Keratinocyte (primary cell): ENCODE measurements around the gene MYOCOS. TPM values are rescaled to one million over a fixed set of nuclear protein-coding genes. Genes with fewer than 3 reads are reported as not detected.

Experiments
- DNase-seq: peaks from one replicate; pipeline ENCODE4 v3.0.0-alpha.2; 2011; ENCODE audit warnings: low read depth, missing footprints, low spot score
- FAIRE-seq: peaks from 2 replicates; lab custom pipeline; 2011; peaks lifted over from hg19 to GRCh38; lab: Jason Lieb, UNC
- H2AFZ ChIP-seq: 2 replicates; pipeline ENCODE4 v1.6.0; 2012; ENCODE audit warnings: low read length, control low read depth, inconsistent platforms; ENCODE audit not compliant: control insufficient read depth
- H3K27ac ChIP-seq: 2 replicates; pipeline ENCODE4 v1.5.1; 2011; ENCODE audit warnings: low read length; ENCODE audit not compliant: control insufficient read depth, insufficient read depth
- H3K27me3 ChIP-seq: 3 replicates; pipeline ENCODE4 v1.6.0; 2011; ENCODE audit warnings: low read length; ENCODE audit not compliant: control insufficient read depth, insufficient read depth; ENCODE audit errors: extremely low read depth
- H3K36me3 ChIP-seq, 2 experiments: 2 replicates in 1 of 2; 3 replicates in 1 of 2; pipeline ENCODE4 v1.5.1; 2011; ENCODE audit warnings: low read length in 2 of 2, mild to moderate bottlenecking in 1 of 2; ENCODE audit not compliant: control insufficient read depth in 2 of 2, insufficient read depth in 2 of 2; ENCODE audit errors: extremely low read depth in 1 of 2
- H3K4me1 ChIP-seq: 3 replicates; pipeline ENCODE4 v1.5.1; 2011; ENCODE audit warnings: low read length; ENCODE audit not compliant: control insufficient read depth, insufficient read depth; ENCODE audit errors: extremely low read depth
- H3K4me2 ChIP-seq: 3 replicates; pipeline ENCODE4 v1.6.0; 2011; ENCODE audit warnings: low read depth, low read length; ENCODE audit not compliant: control insufficient read depth, insufficient read depth; ENCODE audit errors: extremely low read depth
- H3K4me3 ChIP-seq, 3 experiments: fragments of 200-600 bp in 1 of 3; sonication (generic) in 1 of 3; 2 replicates in 2 of 3; 3 replicates in 1 of 3; pipeline ENCODE4 v1.5.1; 2011 to 2016; ENCODE audit warnings: low read length in 3 of 3, mild to moderate bottlenecking in 3 of 3, control low read depth in 2 of 3, inconsistent platforms in 1 of 3, low read depth in 1 of 3, mixed read lengths in 1 of 3, mixed run types in 1 of 3, moderate library complexity in 1 of 3; ENCODE audit not compliant: control insufficient read depth in 2 of 3, insufficient read depth in 2 of 3; ENCODE audit errors: extremely low read depth in 1 of 3
- H3K79me2 ChIP-seq: 2 replicates; pipeline ENCODE4 v1.6.0; 2012; ENCODE audit warnings: low read length; ENCODE audit not compliant: control insufficient read depth, insufficient read depth
- H3K9ac ChIP-seq: 3 replicates; pipeline ENCODE4 v1.6.0; 2011; ENCODE audit warnings: low read length; ENCODE audit not compliant: control insufficient read depth, insufficient read depth; ENCODE audit errors: extremely low read depth
- H3K9me1 ChIP-seq: 3 replicates; pipeline ENCODE4 v1.6.0; 2011; ENCODE audit warnings: low read length; ENCODE audit not compliant: control insufficient read depth, insufficient read depth; ENCODE audit errors: extremely low read depth
- H3K9me3 ChIP-seq: 2 replicates; pipeline ENCODE4 v1.5.1; 2012; ENCODE audit warnings: low read depth, low read length; ENCODE audit not compliant: control insufficient read depth
- H4K20me1 ChIP-seq: 3 replicates; pipeline ENCODE4 v1.6.0; 2011; ENCODE audit warnings: low read length; ENCODE audit not compliant: control insufficient read depth, insufficient read depth; ENCODE audit errors: extremely low read depth
- CTCF ChIP-seq, 3 experiments: IDR thresholded peaks in 1 of 3; conservative IDR thresholded peaks in 1 of 3; optimal IDR thresholded peaks in 1 of 3; 2 replicates in 2 of 3; 3 replicates in 1 of 3; pipeline versions ENCODE3 to v1.5.1; 2011; ENCODE audit warnings: low read length in 3 of 3, mild to moderate bottlenecking in 3 of 3, moderate library complexity in 2 of 3, control low read depth in 1 of 3, inconsistent platforms in 1 of 3; ENCODE audit not compliant: insufficient read depth in 2 of 3; ENCODE audit errors: extremely low read depth in 1 of 3
- EZH2 ChIP-seq: IDR thresholded peaks from one replicate; pipeline ENCODE4 v1.6.1; 2012; ENCODE audit warnings: inconsistent platforms, mild to moderate bottlenecking, low read length, moderate library complexity
- dilution Hi-C: fragments of 300-500 bp; cut with MboI; formaldehyde crosslinking; loops from one replicate; pipeline ENCODE4 v1.7.0; 2020; ENCODE audit warnings: low sequenced_read_pairs; ENCODE audit not compliant: extremely low pct_ligation_motif_present
- polyA plus RNA-seq, 5 experiments: library from polyadenylated mRNA; depleted of rRNA in 3 of 5; stranded (reverse) in 3 of 5; stranded (forward) in 1 of 5; unstranded in 1 of 5; fragments of >200 nt; gene quantifications; 1 replicate in 1 of 5; 2 replicates in 3 of 5; 3 replicates in 1 of 5; pipeline versions ENCODE4 v1.2.1 to v1.2.3, GENCODE V29; 2011 to 2012; ENCODE audit warnings: missing spikeins in 2 of 5, low read depth in 1 of 5, low replicate concordance in 1 of 5

The MYOCOS gene
- polyA plus RNA-seq, 1 donor (not counting 4 experiments of a cell fraction or from before 2014, with no cell fraction given) = 0.05 TPM

GRCh38 chr1:171625225-171625624 is 3.2 kb downstream of the MYOCOS start:
- Histone ChIP-seq H3K27ac (no peak overlapping the region), H3K9me3 (no peaks in the 10 kb centered on the region), H3K36me3 (no peaks in the 10 kb centered on the region), H3K79me2 (no peaks in the 10 kb centered on the region), H3K9ac (no peak overlapping the region), H3K4me3 (no peak overlapping the region), H3K9me1 (no peaks in the 10 kb centered on the region), H3K4me1 (no peaks in the 10 kb centered on the region), H3K4me2 (no peak overlapping the region), H3K27me3 (no peaks in the 10 kb centered on the region), H4K20me1 (no peaks in the 10 kb centered on the region), H2AFZ (no peak overlapping the region)
- FAIRE-seq = no peak
- dilution Hi-C loops = loop anchor here (25.0 kb wide), 1 partner anchor 362 kb away; no protein-coding TSS in a partner anchor
- DNase-seq = no peak
- TF ChIP-seq EZH2 = no peak
- no peak for TF ChIP-seq CTCF (optimal IDR thresholded peaks at IDR 0.05 in 1 of 3, IDR thresholded peaks at IDR 0.05 in 1 of 3, conservative IDR thresholded peaks at IDR 0.05 in 1 of 3; ENCODE audit: extremely low read depth in 1 of 3, insufficient read depth in 2 of 3, low read length in 3 of 3)

GRCh38 chr1:171627020-171627419 is 5.0 kb downstream of the MYOCOS start:
- dilution Hi-C loops = loop anchor here (25.0 kb wide), 1 partner anchor 360 kb away; no protein-coding TSS in a partner anchor
- TF ChIP-seq EZH2 (no peak), CTCF (optimal IDR thresholded peaks at IDR 0.05 in 1 of 3, IDR thresholded peaks at IDR 0.05 in 1 of 3, conservative IDR thresholded peaks at IDR 0.05 in 1 of 3; ENCODE audit: extremely low read depth in 1 of 3, insufficient read depth in 2 of 3, low read length in 3 of 3) (no peak)
- Histone ChIP-seq H3K36me3 (no peaks in the 10 kb centered on the region), H3K27me3 (no peaks in the 10 kb centered on the region), H3K4me3 (no peak overlapping the region), H3K9me1 (no peaks in the 10 kb centered on the region), H2AFZ (no peak overlapping the region), H3K79me2 (no peaks in the 10 kb centered on the region), H3K4me2 (no peak overlapping the region), H4K20me1 (no peaks in the 10 kb centered on the region), H3K4me1 (no peaks in the 10 kb centered on the region), H3K27ac (no peak overlapping the region), H3K9me3 (no peaks in the 10 kb centered on the region), H3K9ac (no peak overlapping the region)
- FAIRE-seq (no peak), DNase-seq (no peak)
